ENCODE measurements around the gene EEF1AKMT4.

Gene EEF1AKMT4

GRCh38 chr3:184249412-184250166, at the start of gene EEF1AKMT4:
TSS of gene EEF1AKMT4 (plus strand) at chr3:184249672. CDS start at chr3:184249695, 23 bp downstream.
- peak; percentile 49 to 96 (median 86) for DNase-seq

- no peak for DNase-seq
Observed at GRCh38 chr3:184200825-184201224, 48.6 kb upstream of the EEF1AKMT4 start.

GRCh38 chr3:184203526-184203925, 45.9 kb upstream of the EEF1AKMT4 start:
- no peak for DNase-seq

GRCh38 chr3:184209146-184209923, 40.1 kb upstream of the EEF1AKMT4 start:
- no peak for DNase-seq

GRCh38 chr3:184211297-184211696, 38.2 kb upstream of the EEF1AKMT4 start:
- no peak for DNase-seq

GRCh38 chr3:184211718-184212117, 37.8 kb upstream of the EEF1AKMT4 start:
- no peak for DNase-seq

GRCh38 chr3:184218814-184219213, 30.7 kb upstream of the EEF1AKMT4 start:
- no peak for DNase-seq

GRCh38 chr3:184222521-184222920, 27.0 kb upstream of the EEF1AKMT4 start:
- no peak for DNase-seq

GRCh38 chr3:184223946-184224345, 25.5 kb upstream of the EEF1AKMT4 start:
- DNase-seq = no peak

- peak in 3 of 56 donors; percentile 9 to 10 (median 10) for DNase-seq
Observed at GRCh38 chr3:184227481-184227935, 22.0 kb upstream of the EEF1AKMT4 start.

- DNase-seq = no peak
Observed at GRCh38 chr3:184228376-184229137, 20.9 kb upstream of the EEF1AKMT4 start.

GRCh38 chr3:184229394-184230080, 19.9 kb upstream of the EEF1AKMT4 start, which contains the start of gene VWA5B2:
TSS of gene VWA5B2 (plus strand) at chr3:184229585. CDS start at chr3:184230529, 944 bp downstream.
- peak in 23 of 56 donors; percentile 8 to 62 (median 29) for DNase-seq

- DNase-seq = peak in 1 of 56 donors; percentile 35
Observed at GRCh38 chr3:184230081-184230602, 19.3 kb upstream of the EEF1AKMT4 start.

- DNase-seq = peak in 5 of 56 donors; percentile 7 to 24 (median 19)
Observed at GRCh38 chr3:184230603-184231528, 18.6 kb upstream of the EEF1AKMT4 start.

- DNase-seq = peak in 1 of 56 donors; percentile 11
Observed at GRCh38 chr3:184231671-184232070, 17.8 kb upstream of the EEF1AKMT4 start.

- no peak for DNase-seq
Observed at GRCh38 chr3:184233127-184233843, 16.2 kb upstream of the EEF1AKMT4 start.

GRCh38 chr3:184234224-184234623, 15.2 kb upstream of the EEF1AKMT4 start:
- DNase-seq = peak in 28 of 56 donors; percentile 7 to 75 (median 35)

GRCh38 chr3:184234671-184235380, 14.6 kb upstream of the EEF1AKMT4 start:
- no peak for DNase-seq

Measured in nucleus accumbens (tissue), 56 donors.